OCI-LY1 (cell line): ENCODE data around the gene SCRG1.

Experiments used
- H2AFZ ChIP-seq: fragments of 200-600 bp; sonication (generic), shearing (Covaris generic); 2 replicates; pipeline ENCODE4 v1.6.0; 2014; ENCODE audit warnings: antibody characterized with exemption, mild to moderate bottlenecking, low read length
- H3F3A ChIP-seq: fragments of 200-600 bp; sonication (generic), shearing (Covaris generic); 2 replicates; pipeline ENCODE4 v1.6.0; 2014; ENCODE audit warnings: mild to moderate bottlenecking, antibody characterized with exemption, low read length, moderate library complexity; ENCODE audit not compliant: insufficient read depth
- H3K27ac ChIP-seq: fragments of 200-600 bp; sonication (generic); 2 replicates; pipeline ENCODE4 v1.5.1; 2014; ENCODE audit warnings: low read length, mixed run types, mild to moderate bottlenecking, low read depth; ENCODE audit not compliant: poor library complexity, severe bottlenecking
- H3K27me3 ChIP-seq: fragments of 200-600 bp; sonication (generic); 2 replicates; pipeline ENCODE4 v1.6.0; 2014; ENCODE audit warnings: antibody characterized with exemption, mild to moderate bottlenecking, low read length, moderate library complexity; ENCODE audit not compliant: insufficient read depth
- H3K36me3 ChIP-seq: fragments of 200-600 bp; sonication (generic); 2 replicates; pipeline ENCODE4 v1.6.1; 2014; ENCODE audit warnings: mild to moderate bottlenecking, antibody characterized with exemption, low read length, moderate library complexity, mixed read lengths; ENCODE audit not compliant: insufficient read depth
- H3K4me1 ChIP-seq: fragments of 200-600 bp; sonication (generic); 2 replicates; pipeline ENCODE4 v1.5.1; 2014; ENCODE audit warnings: mild to moderate bottlenecking, low read length, moderate library complexity; ENCODE audit not compliant: insufficient read depth, severe bottlenecking
- H3K4me2 ChIP-seq: fragments of 200-600 bp; sonication (generic), shearing (Covaris generic); 2 replicates; pipeline ENCODE4 v1.6.1; 2014; ENCODE audit warnings: low read length
- H3K4me3 ChIP-seq: fragments of 200-600 bp; sonication (generic); 2 replicates; pipeline ENCODE4 v1.5.1; 2014; ENCODE audit warnings: low read length, low read depth, mild to moderate bottlenecking, mixed read lengths; ENCODE audit not compliant: poor library complexity, severe bottlenecking
- H3K79me2 ChIP-seq: fragments of 200-600 bp; shearing (Covaris generic); 2 replicates; pipeline ENCODE4 v1.6.1; 2016; ENCODE audit warnings: mixed run types, low read length, mixed read lengths; ENCODE audit not compliant: insufficient read depth
- H3K9ac ChIP-seq: fragments of 200-600 bp; sonication (generic), shearing (Covaris generic); 2 replicates; pipeline ENCODE4 v1.6.1; 2014; ENCODE audit warnings: mild to moderate bottlenecking, low read length, mixed read lengths
- H3K9me2 ChIP-seq: fragments of 200-600 bp; sonication (generic), shearing (Covaris generic); 2 replicates; pipeline ENCODE4 v1.6.1; 2014; ENCODE audit warnings: low read depth, mild to moderate bottlenecking, low read length, mixed read lengths
- H3K9me3 ChIP-seq: fragments of 200-600 bp; shearing (Covaris generic); 2 replicates; pipeline ENCODE4 v1.6.1; 2014; ENCODE audit warnings: low read length, mixed read lengths
- H4K20me1 ChIP-seq: fragments of 200-600 bp; sonication (generic), shearing (Covaris generic); 2 replicates; pipeline ENCODE4 v1.6.0; 2016; ENCODE audit warnings: mild to moderate bottlenecking, low read length; ENCODE audit not compliant: insufficient read depth
- EZH2 ChIP-seq: fragments of 200-600 bp; sonication (generic), shearing (Covaris generic); IDR thresholded peaks from 2 replicates; pipeline ENCODE4 v1.8.0; 2017; ENCODE audit warnings: borderline replicate concordance, mixed run types, mild to moderate bottlenecking, antibody characterized with exemption, low read length, moderate library complexity, mixed read lengths
- TF ChIP-seq, protein P1 (sequence below): fragments of 200-600 bp; sonication (generic), shearing (Covaris generic); IDR thresholded peaks from 2 replicates; pipeline ENCODE4 v1.5.1; 2017; ENCODE audit warnings: mild to moderate bottlenecking, antibody characterized with exemption, low read length, moderate library complexity, mixed read lengths

SCRG1 gene

GRCh38 chr4:173343832-173344397 is 55.0 kb downstream of the SCRG1 start:
- TF ChIP-seq, protein P1, sequence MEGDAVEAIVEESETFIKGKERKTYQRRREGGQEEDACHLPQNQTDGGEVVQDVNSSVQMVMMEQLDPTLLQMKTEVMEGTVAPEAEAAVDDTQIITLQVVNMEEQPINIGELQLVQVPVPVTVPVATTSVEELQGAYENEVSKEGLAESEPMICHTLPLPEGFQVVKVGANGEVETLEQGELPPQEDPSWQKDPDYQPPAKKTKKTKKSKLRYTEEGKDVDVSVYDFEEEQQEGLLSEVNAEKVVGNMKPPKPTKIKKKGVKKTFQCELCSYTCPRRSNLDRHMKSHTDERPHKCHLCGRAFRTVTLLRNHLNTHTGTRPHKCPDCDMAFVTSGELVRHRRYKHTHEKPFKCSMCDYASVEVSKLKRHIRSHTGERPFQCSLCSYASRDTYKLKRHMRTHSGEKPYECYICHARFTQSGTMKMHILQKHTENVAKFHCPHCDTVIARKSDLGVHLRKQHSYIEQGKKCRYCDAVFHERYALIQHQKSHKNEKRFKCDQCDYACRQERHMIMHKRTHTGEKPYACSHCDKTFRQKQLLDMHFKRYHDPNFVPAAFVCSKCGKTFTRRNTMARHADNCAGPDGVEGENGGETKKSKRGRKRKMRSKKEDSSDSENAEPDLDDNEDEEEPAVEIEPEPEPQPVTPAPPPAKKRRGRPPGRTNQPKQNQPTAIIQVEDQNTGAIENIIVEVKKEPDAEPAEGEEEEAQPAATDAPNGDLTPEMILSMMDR, result no peak
- TF ChIP-seq EZH2, result no peak
- H3K9me3 ChIP-seq, result no peaks in the 10 kb centered on the region
- no peaks in the 10 kb centered on the region for H4K20me1 ChIP-seq
- no peak overlapping the region for H3K4me3 ChIP-seq
- no peak overlapping the region for H3K4me2 ChIP-seq
- H3K36me3 ChIP-seq, result no peaks in the 10 kb centered on the region
- no peaks in the 10 kb centered on the region for H3F3A ChIP-seq
- H3K4me1 ChIP-seq, result peaks cover 19% of the 10 kb centered on the region
- H3K79me2 ChIP-seq, result no peaks in the 10 kb centered on the region
- no peaks in the 10 kb centered on the region for H3K9me2 ChIP-seq
- no peak overlapping the region for H3K9ac ChIP-seq
- no peaks in the 10 kb centered on the region for H3K27me3 ChIP-seq
- no peak overlapping the region for H3K27ac ChIP-seq
- no peak overlapping the region for H2AFZ ChIP-seq

DNA sequence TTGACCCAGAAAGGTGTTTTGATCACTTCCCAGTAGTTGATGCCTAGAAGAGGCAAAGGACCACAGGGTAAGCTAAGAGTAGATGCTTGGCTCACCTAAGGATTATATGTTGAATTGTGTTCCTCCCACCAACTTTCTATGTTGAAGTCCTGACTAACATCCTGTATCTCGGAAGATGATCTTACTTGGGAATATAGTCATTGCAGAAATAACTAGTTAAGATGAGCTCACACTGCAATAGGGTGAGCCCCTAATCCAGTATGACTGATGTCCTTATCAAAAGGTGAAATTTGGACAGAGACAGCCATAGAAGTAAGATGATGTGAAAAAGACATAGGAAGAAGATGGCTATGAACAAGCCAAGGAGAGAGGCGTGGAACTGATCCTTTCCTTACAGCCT is 61.5 kb downstream of the SCRG1 start:
- Histone ChIP-seq H3K4me3 (no peak overlapping the region), H3K79me2 (peaks cover 34% of the 10 kb centered on the region), H3K4me2 (no peak overlapping the region), H2AFZ (no peak overlapping the region), H4K20me1 (no peaks in the 10 kb centered on the region), H3K4me1 (peaks cover 43% of the 10 kb centered on the region), H3K27me3 (no peaks in the 10 kb centered on the region), H3K9ac (no peak overlapping the region), H3K36me3 (peaks cover 11% of the 10 kb centered on the region), H3K27ac (peak overlapping the region; percentile 3), H3K9me3 (no peaks in the 10 kb centered on the region), H3F3A (no peaks in the 10 kb centered on the region), H3K9me2 (no peaks in the 10 kb centered on the region)
- TF ChIP-seq, protein P1, result no peak
- no peak for TF ChIP-seq EZH2

DNA sequence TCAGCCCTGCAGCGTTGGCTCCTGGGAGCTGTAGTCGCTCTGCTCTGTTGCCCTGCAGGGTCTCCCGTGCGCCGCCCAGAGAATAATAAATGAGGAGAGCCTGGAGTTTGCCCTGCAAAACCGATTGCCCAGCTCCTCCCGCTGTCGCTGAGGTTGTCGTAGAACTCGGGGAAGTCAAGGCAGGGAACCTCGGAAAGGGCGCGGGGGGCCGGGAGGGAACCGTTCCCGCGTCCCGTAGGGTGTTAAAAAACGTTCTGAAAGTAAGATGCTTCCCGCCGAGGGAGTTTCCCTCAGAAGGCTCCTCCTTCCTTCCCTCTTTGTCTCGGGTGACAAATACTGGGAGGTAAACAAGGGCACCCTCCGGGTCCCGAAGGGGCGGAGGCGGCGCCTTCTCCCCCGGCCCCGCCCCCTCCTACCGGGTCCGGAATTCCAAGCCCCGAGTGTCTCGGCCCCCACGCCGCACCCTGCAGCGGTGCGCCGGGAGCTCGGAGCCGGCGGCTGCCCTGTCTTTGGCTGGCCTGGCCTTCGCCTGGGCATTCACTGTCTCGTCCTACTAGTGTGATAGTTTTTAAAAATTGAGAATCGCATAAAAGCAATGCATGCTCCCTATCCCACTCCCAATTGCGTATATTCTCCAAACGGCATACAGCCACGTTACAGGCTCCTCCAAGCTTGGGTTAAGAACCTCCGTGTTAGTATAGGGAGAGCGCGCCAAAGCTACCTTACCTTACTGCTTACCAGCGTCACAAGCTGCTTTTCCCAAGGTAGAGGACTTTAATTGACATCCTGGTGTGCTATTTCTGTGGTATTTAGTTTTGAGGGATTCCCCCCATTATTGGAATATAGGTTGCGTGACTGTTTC is 63.8 kb downstream of the SCRG1 start:
- peaks cover 33% of the 10 kb centered on the region for H3K36me3 ChIP-seq
- TF ChIP-seq, protein P1, result no peak
- TF ChIP-seq EZH2, result no peak
- H3K9me3 ChIP-seq, result no peaks in the 10 kb centered on the region
- H3K9me2 ChIP-seq, result no peaks in the 10 kb centered on the region
- no peaks in the 10 kb centered on the region for H3K27me3 ChIP-seq
- peak overlapping the region; percentile 71 for H3K4me3 ChIP-seq
- H3K27ac ChIP-seq, result peak overlapping the region; percentile 92
- no peaks in the 10 kb centered on the region for H3F3A ChIP-seq
- peak overlapping the region; percentile 93 for H3K9ac ChIP-seq
- H2AFZ ChIP-seq, result no peak overlapping the region
- no peaks in the 10 kb centered on the region for H4K20me1 ChIP-seq
- peak overlapping the region; percentile 68 for H3K4me2 ChIP-seq
- H3K79me2 ChIP-seq, result peaks cover 42% of the 10 kb centered on the region
- H3K4me1 ChIP-seq, result peaks cover 48% of the 10 kb centered on the region
